Measurements from ENCODE around the gene FLT4. TPM values are rescaled to one million over a fixed set of nuclear protein-coding genes. Genes with fewer than 3 reads are reported as not detected.

FLT4 gene
- total RNA-seq, 1 experiment from 2014 or later, result 6.3 TPM

- Histone ChIP-seq H3K9me3 (ENCODE audit: control insufficient read depth, low read depth, low read length) (no peaks in the 10 kb centered on the region), H3K79me2 (ENCODE audit: insufficient read depth, low read length) (no peaks in the 10 kb centered on the region), H3T11ph (ENCODE audit: low read length) (no peak overlapping the region), H3K4ac (ENCODE audit: low read depth, low read length) (no peak overlapping the region), H2BK5ac (ENCODE audit: insufficient read length, low read length) (no peak overlapping the region), H3K4me2 (ENCODE audit: insufficient read depth, insufficient read length, low read length) (no peak overlapping the region), H4K20me1 (ENCODE audit: control insufficient read depth, insufficient read depth, insufficient read length) (no peaks in the 10 kb centered on the region), H4K5ac (ENCODE audit: insufficient read length, low read depth, low read length) (no peak overlapping the region), H2BK120ac (ENCODE audit: low read depth, low read length, poor library complexity, severe bottlenecking) (no peak overlapping the region), H2AK5ac (ENCODE audit: insufficient read length, low read length) (no peak overlapping the region), H3K23me2 (ENCODE audit: insufficient read length, low read depth, low read length, poor library complexity, severe bottlenecking) (peaks cover 3% of the 10 kb centered on the region), H3K4me1 (ENCODE audit: insufficient read depth, low read length) (no peaks in the 10 kb centered on the region), H3K18ac (ENCODE audit: insufficient read length, low read depth, low read length) (no peak overlapping the region), H2BK12ac (ENCODE audit: insufficient read length, low read depth, low read length) (no peak overlapping the region), H3K56ac (ENCODE audit: insufficient read length, low read depth, low read length) (no peak overlapping the region), H4K91ac (ENCODE audit: insufficient read length, low read depth, low read length) (no peak overlapping the region), H3K27me3 (ENCODE audit: insufficient read depth, low read length) (peaks cover 4% of the 10 kb centered on the region; the same call in 1 of the 2 replicates), H3K14ac (ENCODE audit: insufficient read depth, low read length) (no peak overlapping the region), H2BK15ac (ENCODE audit: low read depth, low read length) (no peak overlapping the region), H3K27ac (ENCODE audit: insufficient read length, low read depth, low read length) (no peak overlapping the region), H3K9ac (ENCODE audit: extremely low read depth, insufficient read length, low read length) (no peak overlapping the region), H3K23ac (ENCODE audit: insufficient read length, low read depth, low read length) (no peak overlapping the region), H4K8ac (replicated peaks; ENCODE audit: insufficient read length, low read depth, low read length) (no peak overlapping the region), H3K79me1 (ENCODE audit: insufficient read depth, low read depth, low read length, poor library complexity, severe bottlenecking) (no peaks in the 10 kb centered on the region), H2AFZ (ENCODE audit: low read length) (no peak overlapping the region), H2BK20ac (ENCODE audit: low read depth, low read length, poor library complexity, severe bottlenecking) (no peak overlapping the region)
- Mint-ChIP-seq H3K4me3 (no peak overlapping the region), H3K36me3 (ENCODE audit: insufficient read depth in 1 of 3, low read depth in 3 of 3) (peaks cover 0 to 4% (median 0%) of the 10 kb centered on the region in 3 experiments; a peak in 1 of 7 replicates), H3K27ac (no peak overlapping the region), H3K4me1 (peaks cover 0 to 5% of the 10 kb centered on the region in 2 experiments; a peak in 3 of 4 replicates), H3K9me3 (no peaks in the 10 kb centered on the region), H3K27me3 (ENCODE audit: low read depth) (peaks cover 29% of the 10 kb centered on the region)
- TF ChIP-seq, protein P1, sequence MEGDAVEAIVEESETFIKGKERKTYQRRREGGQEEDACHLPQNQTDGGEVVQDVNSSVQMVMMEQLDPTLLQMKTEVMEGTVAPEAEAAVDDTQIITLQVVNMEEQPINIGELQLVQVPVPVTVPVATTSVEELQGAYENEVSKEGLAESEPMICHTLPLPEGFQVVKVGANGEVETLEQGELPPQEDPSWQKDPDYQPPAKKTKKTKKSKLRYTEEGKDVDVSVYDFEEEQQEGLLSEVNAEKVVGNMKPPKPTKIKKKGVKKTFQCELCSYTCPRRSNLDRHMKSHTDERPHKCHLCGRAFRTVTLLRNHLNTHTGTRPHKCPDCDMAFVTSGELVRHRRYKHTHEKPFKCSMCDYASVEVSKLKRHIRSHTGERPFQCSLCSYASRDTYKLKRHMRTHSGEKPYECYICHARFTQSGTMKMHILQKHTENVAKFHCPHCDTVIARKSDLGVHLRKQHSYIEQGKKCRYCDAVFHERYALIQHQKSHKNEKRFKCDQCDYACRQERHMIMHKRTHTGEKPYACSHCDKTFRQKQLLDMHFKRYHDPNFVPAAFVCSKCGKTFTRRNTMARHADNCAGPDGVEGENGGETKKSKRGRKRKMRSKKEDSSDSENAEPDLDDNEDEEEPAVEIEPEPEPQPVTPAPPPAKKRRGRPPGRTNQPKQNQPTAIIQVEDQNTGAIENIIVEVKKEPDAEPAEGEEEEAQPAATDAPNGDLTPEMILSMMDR (conservative IDR thresholded peaks at IDR 0.05), result no peak
- DNase-seq, result no peak
- no CpG with 5 or more reads among the region's 12 CpGs for WGBS (ENCODE audit: extremely low coverage, insufficient read length, low lambda C conversion rate)
Measured at GRCh38 chr5:180596115-180596667, 53.2 kb downstream of the FLT4 start.

Data from H9 (cell line).